Uterus (tissue), 4 donors: Measurements from ENCODE around the gene RAB11FIP3. TPM values are rescaled to one million over a fixed set of nuclear protein-coding genes. Genes with fewer than 3 reads are reported as not detected.

Experiments
- DNase-seq, 2 donors: peaks; one replicate each; pipeline ENCODE4 v3.0.0-alpha.2; 2019 to 2020
- H3K27ac ChIP-seq, 2 donors: fragments of 200-600 bp; sonication (generic); 1 replicate in 1 of 2; 2 replicates in 1 of 2; pipeline ENCODE4 v1.5.1; 2016 to 2018
- H3K27me3 ChIP-seq, 2 donors: fragments of 200-600 bp; sonication (generic); one replicate each; pipeline ENCODE4 v1.5.1; 2018 to 2019; ENCODE audit warnings: control low read depth in 1 of 2
- H3K36me3 ChIP-seq, 2 donors: fragments of 200-600 bp; sonication (generic); one replicate each; pipeline ENCODE4 v1.5.1; 2019; ENCODE audit warnings: control low read depth in 1 of 2
- H3K4me1 ChIP-seq, 2 donors: fragments of 200-600 bp; sonication (generic); one replicate each; pipeline ENCODE4 v1.5.1; 2018 to 2019; ENCODE audit warnings: control low read depth in 1 of 2
- H3K4me3 ChIP-seq, 2 donors: fragments of 200-600 bp; sonication (generic); 1 replicate in 1 of 2; 2 replicates in 1 of 2; pipeline ENCODE4 v1.5.1; 2018 to 2019; ENCODE audit warnings: mild to moderate bottlenecking in 1 of 2
- H3K9me3 ChIP-seq, 2 donors: fragments of 200-600 bp; sonication (generic); one replicate each; pipeline ENCODE4 v1.5.1; 2019; ENCODE audit warnings: control low read depth in 1 of 2
- POLR2A ChIP-seq, 2 donors: fragments of 450-650 bp; IDR thresholded peaks; one replicate each; pipeline ENCODE4 v1.6.1; 2016; ENCODE audit warnings: antibody characterized with exemption in 2 of 2, mild to moderate bottlenecking in 1 of 2, moderate library complexity in 1 of 2
- intact Hi-C: fragments of 100-400 bp; cut with DNase I; formaldehyde crosslinking; loops from one replicate; pipeline ENCODE4 v1.15.1; 2023; ENCODE audit warnings: low total_unique reads
- total RNA-seq, 4 donors: library from RNA; depleted of rRNA in 3 of 4; stranded (reverse); fragments of >200 nt in 3 of 4; gene quantifications; one replicate each; pipeline versions ENCODE4 v1.1.0 to v1.2.4, GENCODE V29; 2014 to 2023
- TF ChIP-seq, protein P1 (sequence below), 4 experiments: fragments of 200-600 bp in 2 of 4; fragments of 450-650 bp in 2 of 4; sonication (generic) in 2 of 4; IDR thresholded peaks; one replicate each; pipeline ENCODE4 v1.5.1; 2016 to 2019; ENCODE audit warnings: antibody characterized with exemption in 4 of 4, mild to moderate bottlenecking in 2 of 4, moderate library complexity in 1 of 4
- donor health status: DM: yes; HTN: yes; CAD: no.

Gene RAB11FIP3
- total RNA-seq, 4 donors from 2014 or later: 10.5 to 75.0 (median 49.4) TPM

DNA sequence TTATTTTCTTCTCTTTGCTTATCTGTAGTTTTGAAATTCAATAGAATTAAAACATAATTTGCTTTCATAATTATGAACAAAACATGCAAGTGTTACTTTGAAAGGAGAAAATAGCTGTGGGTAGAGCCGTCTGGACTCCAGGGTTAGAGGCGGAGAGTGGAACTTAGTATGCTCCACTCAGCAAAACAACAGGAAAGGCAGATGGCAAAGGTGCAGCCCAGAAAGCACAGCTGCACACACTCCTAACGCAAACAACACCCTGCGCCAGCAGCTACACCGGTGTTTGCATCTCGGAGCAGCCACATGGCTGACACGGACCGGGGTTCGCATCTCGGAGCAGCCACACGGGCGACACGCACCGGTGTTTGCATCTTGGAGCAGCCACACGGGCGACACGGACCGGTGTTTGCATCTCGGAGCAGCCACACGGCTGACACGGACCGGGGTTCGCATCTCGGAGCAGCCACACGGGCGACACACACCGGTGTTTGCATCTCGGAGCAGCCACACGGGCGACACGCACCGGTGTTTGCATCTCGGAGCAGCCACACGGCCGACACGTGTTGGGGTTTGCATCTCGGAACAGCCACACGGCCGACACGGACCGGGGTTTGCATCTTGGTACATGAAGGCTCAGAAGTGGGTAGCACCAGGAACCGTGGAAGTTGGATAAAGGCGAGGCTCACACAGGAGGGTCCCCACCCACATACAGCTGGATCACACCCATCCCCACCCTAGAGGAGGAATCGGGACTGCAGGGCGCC, 89.9 kb downstream of the RAB11FIP3 start:
- TF ChIP-seq, protein P1, sequence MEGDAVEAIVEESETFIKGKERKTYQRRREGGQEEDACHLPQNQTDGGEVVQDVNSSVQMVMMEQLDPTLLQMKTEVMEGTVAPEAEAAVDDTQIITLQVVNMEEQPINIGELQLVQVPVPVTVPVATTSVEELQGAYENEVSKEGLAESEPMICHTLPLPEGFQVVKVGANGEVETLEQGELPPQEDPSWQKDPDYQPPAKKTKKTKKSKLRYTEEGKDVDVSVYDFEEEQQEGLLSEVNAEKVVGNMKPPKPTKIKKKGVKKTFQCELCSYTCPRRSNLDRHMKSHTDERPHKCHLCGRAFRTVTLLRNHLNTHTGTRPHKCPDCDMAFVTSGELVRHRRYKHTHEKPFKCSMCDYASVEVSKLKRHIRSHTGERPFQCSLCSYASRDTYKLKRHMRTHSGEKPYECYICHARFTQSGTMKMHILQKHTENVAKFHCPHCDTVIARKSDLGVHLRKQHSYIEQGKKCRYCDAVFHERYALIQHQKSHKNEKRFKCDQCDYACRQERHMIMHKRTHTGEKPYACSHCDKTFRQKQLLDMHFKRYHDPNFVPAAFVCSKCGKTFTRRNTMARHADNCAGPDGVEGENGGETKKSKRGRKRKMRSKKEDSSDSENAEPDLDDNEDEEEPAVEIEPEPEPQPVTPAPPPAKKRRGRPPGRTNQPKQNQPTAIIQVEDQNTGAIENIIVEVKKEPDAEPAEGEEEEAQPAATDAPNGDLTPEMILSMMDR (IDR thresholded peaks at IDR 0.05): no peak
- no peak for TF ChIP-seq POLR2A (IDR thresholded peaks at IDR 0.05)
- Histone ChIP-seq H3K36me3 (no peaks in the 10 kb centered on the region), H3K9me3 (no peaks in the 10 kb centered on the region), H3K27me3 (no peaks in the 10 kb centered on the region), H3K4me3 (no peak overlapping the region), H3K4me1 (no peaks in the 10 kb centered on the region), H3K27ac (no peak overlapping the region)
- intact Hi-C loops: no loop called here
- DNase-seq: no peak

DNA sequence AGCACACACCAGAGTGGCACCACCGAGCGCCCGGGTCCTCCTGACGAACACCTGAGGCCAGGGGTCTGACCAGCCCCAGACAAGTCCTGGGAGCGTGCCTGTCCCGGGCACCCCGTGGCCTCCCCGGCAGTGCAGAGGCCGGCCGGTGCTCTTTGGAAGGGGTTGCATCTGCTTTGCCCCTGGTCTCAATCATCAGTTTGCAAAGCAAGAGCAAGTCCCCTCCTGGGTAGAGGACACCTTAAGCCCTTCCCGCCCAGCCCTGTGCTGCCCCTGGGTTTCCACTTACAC, 90.4 kb downstream of the RAB11FIP3 start:
- DNase-seq: no peak
- intact Hi-C loops: no loop called here
- H3K36me3 ChIP-seq: no peaks in the 10 kb centered on the region
- no peaks in the 10 kb centered on the region for H3K27me3 ChIP-seq
- H3K4me1 ChIP-seq: no peaks in the 10 kb centered on the region
- TF ChIP-seq, protein P1 (IDR thresholded peaks at IDR 0.05): no peak
- TF ChIP-seq POLR2A (IDR thresholded peaks at IDR 0.05): no peak
- H3K9me3 ChIP-seq: no peaks in the 10 kb centered on the region
- H3K27ac ChIP-seq: no peak overlapping the region
- no peak overlapping the region for H3K4me3 ChIP-seq

DNA sequence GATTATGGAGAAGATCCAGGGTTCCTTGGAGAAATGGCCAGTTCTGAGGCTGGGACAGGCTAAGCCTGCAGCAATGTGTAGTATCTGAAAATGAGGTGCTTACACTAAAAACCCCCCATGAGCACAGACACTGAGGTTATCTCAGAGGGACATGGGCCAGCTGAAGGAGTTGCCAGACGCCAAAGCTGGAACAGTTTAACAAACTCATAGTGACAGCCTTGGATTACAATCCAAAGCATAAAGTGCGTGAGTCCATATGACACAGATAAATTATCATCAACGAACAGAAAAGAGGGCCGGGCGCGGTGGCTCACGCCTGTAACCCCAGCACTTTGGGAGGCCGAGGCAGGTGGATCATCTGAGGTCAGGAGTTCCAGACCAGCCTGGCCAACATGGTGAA, 90.9 kb downstream of the RAB11FIP3 start:
- no peak overlapping the region for H3K4me3 ChIP-seq
- TF ChIP-seq, protein P1 (IDR thresholded peaks at IDR 0.05): no peak
- TF ChIP-seq POLR2A (IDR thresholded peaks at IDR 0.05): no peak
- no peaks in the 10 kb centered on the region for H3K4me1 ChIP-seq
- H3K9me3 ChIP-seq: no peaks in the 10 kb centered on the region
- intact Hi-C loops: no loop called here
- no peak for DNase-seq
- H3K27me3 ChIP-seq: no peaks in the 10 kb centered on the region
- no peak overlapping the region for H3K27ac ChIP-seq
- no peaks in the 10 kb centered on the region for H3K36me3 ChIP-seq

DNA sequence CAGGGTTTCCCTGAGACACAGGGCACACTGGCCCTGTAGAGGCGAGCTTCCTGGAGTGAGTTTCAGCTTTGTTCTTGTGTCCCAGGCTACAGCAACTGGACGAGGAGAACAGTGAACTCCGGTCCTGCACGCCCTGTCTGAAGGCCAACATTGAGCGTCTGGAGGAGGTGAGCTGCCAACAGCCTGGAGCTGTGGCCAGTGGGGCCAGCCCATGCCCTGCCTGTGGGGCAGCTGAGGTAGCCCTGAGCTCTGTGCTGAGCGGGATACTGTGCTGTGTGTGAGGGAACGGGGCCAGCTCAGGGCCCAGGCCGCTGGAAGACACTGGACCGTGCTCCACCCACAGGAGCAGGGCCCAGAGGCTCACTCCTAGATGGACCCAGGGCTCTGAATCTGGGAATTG, 93.4 kb downstream of the RAB11FIP3 start:
- Histone ChIP-seq H3K4me3 (no peak overlapping the region), H3K4me1 (no peaks in the 10 kb centered on the region), H3K27me3 (no peaks in the 10 kb centered on the region), H3K36me3 (no peaks in the 10 kb centered on the region), H3K9me3 (no peaks in the 10 kb centered on the region), H3K27ac (no peak overlapping the region)
- no peak for TF ChIP-seq POLR2A (IDR thresholded peaks at IDR 0.05)
- TF ChIP-seq, protein P1 (IDR thresholded peaks at IDR 0.05): no peak
- no peak for DNase-seq
- intact Hi-C loops: no loop called here

DNA sequence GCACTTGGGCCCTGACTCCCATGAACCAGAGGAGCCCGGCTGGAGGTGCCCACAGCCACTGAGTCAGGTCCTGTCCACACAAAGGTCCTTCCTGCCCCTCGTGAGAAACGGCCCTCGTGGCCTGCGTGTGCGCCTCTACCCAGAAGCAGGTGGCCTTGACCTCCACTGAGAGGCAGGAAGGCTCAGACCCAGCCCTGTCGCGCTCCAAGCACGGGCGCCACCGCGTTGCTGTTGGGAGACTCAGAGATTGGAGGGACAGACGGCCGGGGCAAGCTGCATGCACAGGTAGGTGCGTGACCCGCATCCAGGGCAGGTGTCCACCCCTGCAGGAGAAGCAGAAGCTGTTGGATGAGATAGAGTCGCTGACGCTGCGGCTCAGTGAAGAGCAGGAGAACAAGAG, 94.0 kb downstream of the RAB11FIP3 start:
- Histone ChIP-seq H3K27ac (no peak overlapping the region), H3K36me3 (no peaks in the 10 kb centered on the region), H3K27me3 (no peaks in the 10 kb centered on the region), H3K4me3 (no peak overlapping the region), H3K9me3 (no peaks in the 10 kb centered on the region), H3K4me1 (no peaks in the 10 kb centered on the region)
- DNase-seq: no peak
- intact Hi-C loops: no loop called here
- no peak for TF ChIP-seq POLR2A (IDR thresholded peaks at IDR 0.05)
- TF ChIP-seq, protein P1 (IDR thresholded peaks at IDR 0.05): no peak
